OCI-LY7 (cell line): ENCODE measurements around the gene PPP1R3G.

Source experiments
- CTCF ChIP-seq: fragments of 200-600 bp; sonication (generic); conservative IDR thresholded peaks from 2 replicates; pipeline ENCODE4 v1.5.1; 2014; ENCODE audit warnings: mild to moderate bottlenecking, antibody characterized with exemption, low read length, moderate library complexity, mixed read lengths
- EZH2phosphoT487 ChIP-seq: fragments of 200-600 bp; sonication (generic); IDR thresholded peaks from 2 replicates; pipeline ENCODE4 v1.6.1; 2018; ENCODE audit warnings: low read depth, borderline replicate concordance, mild to moderate bottlenecking, mixed run types, antibody characterized with exemption, low read length, moderate library complexity, mixed read lengths

- TF ChIP-seq CTCF: no peak
- no peak for TF ChIP-seq EZH2phosphoT487
Observed at GRCh38 chr6:5121479-5121878, 36.3 kb downstream of the PPP1R3G start.
